PC-9 (cell line): ENCODE results near the gene LINGO3.

Experiments
- EZH2 ChIP-seq: fragments of 200-600 bp; sonication (generic); IDR thresholded peaks from 2 replicates; pipeline ENCODE4 v1.8.0; 2017; ENCODE audit warnings: antibody characterized with exemption, low read depth
- TF ChIP-seq, protein P1 (sequence below): fragments of 200-600 bp; sonication (generic); conservative IDR thresholded peaks from 2 replicates; pipeline ENCODE4 v1.6.1; 2017; ENCODE audit warnings: mixed run types, antibody characterized with exemption, mild to moderate bottlenecking, moderate library complexity

DNA sequence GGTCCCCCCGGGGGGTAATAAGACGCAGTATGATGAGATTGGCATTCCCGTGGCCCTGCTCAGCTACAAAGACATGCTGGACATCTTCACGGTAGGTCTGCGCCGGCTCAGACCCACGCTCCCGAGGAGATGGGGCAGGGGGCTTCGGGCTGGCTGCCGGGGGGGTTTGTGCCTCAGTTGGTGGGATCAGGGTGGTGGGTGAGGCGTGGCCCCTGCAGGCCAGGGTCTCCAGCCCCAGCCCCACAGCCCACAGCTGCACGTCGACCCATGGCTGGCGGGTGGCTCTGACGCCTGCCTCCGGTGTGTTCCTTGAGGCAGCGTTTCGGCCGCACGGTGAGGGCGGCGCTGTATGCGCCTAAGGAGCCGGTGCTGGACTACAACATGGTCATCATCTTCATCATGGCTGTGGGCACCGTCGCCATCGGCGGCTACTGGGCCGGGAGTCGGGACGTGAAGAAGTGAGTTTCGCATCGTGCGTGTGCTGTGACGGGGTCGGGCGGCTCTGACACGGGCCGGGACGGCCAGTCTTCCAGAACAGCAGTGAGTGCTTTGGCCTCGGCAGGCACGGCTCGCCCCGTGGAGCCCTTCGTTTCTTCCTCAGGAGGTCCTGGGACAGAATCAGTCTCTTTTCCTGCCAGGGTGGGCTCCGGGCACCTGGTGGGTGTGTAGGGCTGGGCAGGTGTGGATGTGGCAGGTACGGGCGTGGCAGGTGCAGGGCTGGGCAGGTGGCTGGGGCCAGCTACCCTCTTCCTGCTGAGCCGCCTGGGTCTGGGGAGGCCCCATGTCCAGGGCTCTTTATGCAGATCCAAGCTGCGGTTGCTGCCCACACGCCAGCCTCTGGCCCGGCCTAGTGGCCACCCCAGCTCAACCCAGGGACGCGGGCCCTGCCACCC, 31.0 kb upstream of the LINGO3 start:
- TF ChIP-seq, protein P1, sequence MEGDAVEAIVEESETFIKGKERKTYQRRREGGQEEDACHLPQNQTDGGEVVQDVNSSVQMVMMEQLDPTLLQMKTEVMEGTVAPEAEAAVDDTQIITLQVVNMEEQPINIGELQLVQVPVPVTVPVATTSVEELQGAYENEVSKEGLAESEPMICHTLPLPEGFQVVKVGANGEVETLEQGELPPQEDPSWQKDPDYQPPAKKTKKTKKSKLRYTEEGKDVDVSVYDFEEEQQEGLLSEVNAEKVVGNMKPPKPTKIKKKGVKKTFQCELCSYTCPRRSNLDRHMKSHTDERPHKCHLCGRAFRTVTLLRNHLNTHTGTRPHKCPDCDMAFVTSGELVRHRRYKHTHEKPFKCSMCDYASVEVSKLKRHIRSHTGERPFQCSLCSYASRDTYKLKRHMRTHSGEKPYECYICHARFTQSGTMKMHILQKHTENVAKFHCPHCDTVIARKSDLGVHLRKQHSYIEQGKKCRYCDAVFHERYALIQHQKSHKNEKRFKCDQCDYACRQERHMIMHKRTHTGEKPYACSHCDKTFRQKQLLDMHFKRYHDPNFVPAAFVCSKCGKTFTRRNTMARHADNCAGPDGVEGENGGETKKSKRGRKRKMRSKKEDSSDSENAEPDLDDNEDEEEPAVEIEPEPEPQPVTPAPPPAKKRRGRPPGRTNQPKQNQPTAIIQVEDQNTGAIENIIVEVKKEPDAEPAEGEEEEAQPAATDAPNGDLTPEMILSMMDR, result no peak
- TF ChIP-seq EZH2, result no peak
